Measurements from ENCODE around the gene CHAF1A. TPM values are rescaled to one million over a fixed set of nuclear protein-coding genes. Genes with fewer than 3 reads are reported as not detected.

Gene CHAF1A
- total and polyA plus RNA-seq, 2 of the 8 experiments (the other 6 are each of a cell fraction or from before 2014, with no cell fraction given): 122 to 147 TPM

DNA sequence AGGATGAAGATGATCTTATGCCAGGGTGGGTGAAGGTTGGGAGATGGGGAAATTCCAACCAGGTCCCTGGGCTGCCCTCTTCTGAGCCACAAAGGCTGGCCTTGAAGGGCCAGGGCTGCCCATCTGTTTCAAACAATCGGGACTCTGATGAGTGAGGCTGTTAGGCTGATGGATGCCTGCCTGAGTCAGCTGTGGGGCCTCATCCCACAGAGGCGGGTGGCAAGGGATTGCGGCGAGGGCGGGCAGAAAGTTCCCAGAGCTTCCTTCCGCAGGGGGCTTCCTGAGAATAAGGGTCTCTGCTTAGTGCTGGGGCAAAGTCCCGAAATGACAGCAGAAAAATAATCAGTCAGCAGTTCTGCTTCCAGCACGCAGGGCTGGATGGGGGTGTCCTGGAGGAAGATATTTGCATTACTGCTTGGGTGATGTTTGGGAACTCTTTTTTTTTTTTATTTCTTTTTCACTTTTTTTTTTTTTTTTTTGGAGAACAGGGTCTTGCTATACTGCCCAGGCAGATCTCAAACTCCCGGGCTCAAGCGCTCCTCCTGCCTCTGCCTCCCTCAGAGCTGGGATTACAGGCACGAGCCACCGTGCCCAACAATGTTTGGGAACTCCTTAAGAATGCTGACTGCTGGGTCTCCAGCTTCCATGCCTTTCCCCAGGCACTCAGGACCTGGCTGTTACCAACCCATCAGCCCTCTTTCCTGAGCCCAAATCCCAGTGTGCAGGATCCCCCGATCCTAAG is 16.2 kb upstream of the CHAF1A start (continued):
- TF ChIP-seq, protein P1, sequence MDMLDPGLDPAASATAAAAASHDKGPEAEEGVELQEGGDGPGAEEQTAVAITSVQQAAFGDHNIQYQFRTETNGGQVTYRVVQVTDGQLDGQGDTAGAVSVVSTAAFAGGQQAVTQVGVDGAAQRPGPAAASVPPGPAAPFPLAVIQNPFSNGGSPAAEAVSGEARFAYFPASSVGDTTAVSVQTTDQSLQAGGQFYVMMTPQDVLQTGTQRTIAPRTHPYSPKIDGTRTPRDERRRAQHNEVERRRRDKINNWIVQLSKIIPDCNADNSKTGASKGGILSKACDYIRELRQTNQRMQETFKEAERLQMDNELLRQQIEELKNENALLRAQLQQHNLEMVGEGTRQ (IDR thresholded peaks at IDR 0.05; ENCODE audit: low read length): no peak
- TF ChIP-seq TAF1 (IDR thresholded peaks at IDR 0.05; ENCODE audit: low read depth, low read length): no peak
